ENCODE data around the gene BAIAP2L1. TPM values are rescaled to one million over a fixed set of nuclear protein-coding genes. Genes with fewer than 3 reads are reported as not detected.

BAIAP2L1 gene
- total and polyA plus RNA-seq, 2 donors (not counting 1 experiment from before 2014, with no cell fraction given) = 3.1 to 5.3 TPM

DNA sequence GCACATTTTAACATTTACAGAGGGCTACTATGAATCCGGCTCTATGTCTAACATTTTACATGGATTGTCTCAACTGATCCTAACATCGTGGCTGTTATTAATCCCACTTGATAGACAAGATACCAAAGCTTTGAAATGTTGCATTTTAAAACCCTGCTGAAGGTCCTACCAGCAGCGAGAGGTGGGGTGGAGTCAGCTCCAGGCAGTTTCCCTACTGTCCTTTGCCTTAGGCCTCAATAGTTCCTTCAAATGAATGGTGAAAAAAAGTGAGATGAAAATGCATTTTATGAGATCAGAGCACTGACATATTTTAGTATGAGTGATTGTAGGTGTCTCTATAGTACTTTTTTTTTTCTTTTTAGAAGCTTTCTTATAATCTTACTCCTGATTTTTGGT, 26.6 kb downstream of the BAIAP2L1 start:
- H3K4me3 ChIP-seq (replicated peaks in 1 of 4; ENCODE audit: control extremely low read depth in 1 of 4, insufficient read depth in 1 of 4, low read depth in 3 of 4, low read length in 4 of 4) = no peak overlapping the region
- H3K9me3 ChIP-seq (ENCODE audit: control insufficient read depth, insufficient read depth, low read depth, low read length) = no peaks in the 10 kb centered on the region
- no peaks in the 10 kb centered on the region for H3K4me1 ChIP-seq (ENCODE audit: control insufficient read depth, extremely low read depth, insufficient read depth, low read length)
- no peak overlapping the region for H3K27ac ChIP-seq (ENCODE audit: insufficient read depth, low read length)
- H4K20me1 ChIP-seq (ENCODE audit: control insufficient read depth, extremely low read depth, insufficient read depth, low read length) = no peaks in the 10 kb centered on the region
- no peak overlapping the region for H3K4me2 ChIP-seq (ENCODE audit: extremely low read depth, insufficient read depth, low read length)
- no peak for DNase-seq (ENCODE audit: low read depth in 2 of 2)
- no peak for TF ChIP-seq EZH2 (IDR thresholded peaks at IDR 0.05; ENCODE audit: low read length, missing control alignments)
- TF ChIP-seq CTCF (conservative IDR thresholded peaks at IDR 0.05 in 1 of 2, IDR thresholded peaks at IDR 0.05 in 1 of 2; ENCODE audit: low read depth in 1 of 2, low read length in 2 of 2) = no peak
- no peak overlapping the region for H3K9ac ChIP-seq (ENCODE audit: insufficient read depth, low read length)
- H2AFZ ChIP-seq (ENCODE audit: low read length) = no peak overlapping the region
- H3K79me2 ChIP-seq (ENCODE audit: control insufficient read depth, insufficient read depth, low read length) = no peaks in the 10 kb centered on the region
- H3K27me3 ChIP-seq (ENCODE audit: control insufficient read depth, insufficient read depth, low read length) = no peaks in the 10 kb centered on the region
- H3K36me3 ChIP-seq (ENCODE audit: control insufficient read depth, insufficient read depth, low read length) = no peaks in the 10 kb centered on the region

DNA sequence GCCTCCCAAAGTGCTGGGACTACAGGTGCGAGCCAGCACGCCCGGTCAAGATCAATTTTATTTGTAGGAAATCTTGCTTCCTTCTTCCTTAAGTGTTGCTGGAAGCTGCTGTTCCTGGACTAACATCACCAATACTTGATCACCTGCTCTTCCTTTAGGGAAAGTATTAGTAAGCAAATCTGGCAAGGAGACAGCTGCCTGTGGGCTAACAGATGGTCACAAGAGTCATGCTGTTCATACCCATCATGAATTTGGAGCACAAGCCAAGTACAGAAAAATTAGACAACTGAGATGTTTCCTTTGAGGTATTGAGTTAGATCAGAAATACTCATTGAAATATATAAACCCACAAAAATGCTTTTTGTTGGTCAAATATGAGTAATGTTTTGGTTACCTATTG, 27.9 kb downstream of the BAIAP2L1 start:
- no peaks in the 10 kb centered on the region for H3K79me2 ChIP-seq (ENCODE audit: control insufficient read depth, insufficient read depth, low read length)
- DNase-seq (ENCODE audit: low read depth in 2 of 2) = peak; percentile 60 to 95

GRCh38 chr7:98369726-98370125, 31.2 kb downstream of the BAIAP2L1 start:
- no peak overlapping the region for H3K9ac ChIP-seq (ENCODE audit: insufficient read depth, low read length)
- no peaks in the 10 kb centered on the region for H3K4me1 ChIP-seq (ENCODE audit: control insufficient read depth, extremely low read depth, insufficient read depth, low read length)
- TF ChIP-seq EZH2 (IDR thresholded peaks at IDR 0.05; ENCODE audit: low read length, missing control alignments) (no peak), CTCF (conservative IDR thresholded peaks at IDR 0.05 in 1 of 2, IDR thresholded peaks at IDR 0.05 in 1 of 2; ENCODE audit: low read depth in 1 of 2, low read length in 2 of 2) (no peak)
- no peaks in the 10 kb centered on the region for H3K79me2 ChIP-seq (ENCODE audit: control insufficient read depth, insufficient read depth, low read length)
- no peak overlapping the region for H3K27ac ChIP-seq (ENCODE audit: insufficient read depth, low read length)
- DNase-seq (ENCODE audit: low read depth in 2 of 2) = no peak
- H3K36me3 ChIP-seq (ENCODE audit: control insufficient read depth, insufficient read depth, low read length) = no peaks in the 10 kb centered on the region
- H3K27me3 ChIP-seq (ENCODE audit: control insufficient read depth, insufficient read depth, low read length) = no peaks in the 10 kb centered on the region
- H2AFZ ChIP-seq (ENCODE audit: low read length) = no peak overlapping the region
- H3K4me2 ChIP-seq (ENCODE audit: extremely low read depth, insufficient read depth, low read length) = no peak overlapping the region
- H3K9me3 ChIP-seq (ENCODE audit: control insufficient read depth, insufficient read depth, low read depth, low read length) = no peaks in the 10 kb centered on the region
- H3K4me3 ChIP-seq (replicated peaks in 1 of 4; ENCODE audit: control extremely low read depth in 1 of 4, insufficient read depth in 1 of 4, low read depth in 3 of 4, low read length in 4 of 4) = no peak overlapping the region
- H4K20me1 ChIP-seq (ENCODE audit: control insufficient read depth, extremely low read depth, insufficient read depth, low read length) = no peaks in the 10 kb centered on the region

More for the DNA sequence above, 27.9 kb downstream of the BAIAP2L1 start:
- Histone ChIP-seq H3K4me3 (replicated peaks in 1 of 4; ENCODE audit: control extremely low read depth in 1 of 4, insufficient read depth in 1 of 4, low read depth in 3 of 4, low read length in 4 of 4) (no peak overlapping the region), H3K9ac (ENCODE audit: insufficient read depth, low read length) (no peak overlapping the region), H3K4me1 (ENCODE audit: control insufficient read depth, extremely low read depth, insufficient read depth, low read length) (no peaks in the 10 kb centered on the region), H3K27me3 (ENCODE audit: control insufficient read depth, insufficient read depth, low read length) (no peaks in the 10 kb centered on the region), H3K4me2 (ENCODE audit: extremely low read depth, insufficient read depth, low read length) (no peak overlapping the region), H3K36me3 (ENCODE audit: control insufficient read depth, insufficient read depth, low read length) (no peaks in the 10 kb centered on the region), H4K20me1 (ENCODE audit: control insufficient read depth, extremely low read depth, insufficient read depth, low read length) (no peaks in the 10 kb centered on the region), H3K27ac (ENCODE audit: insufficient read depth, low read length) (no peak overlapping the region), H3K9me3 (ENCODE audit: control insufficient read depth, insufficient read depth, low read depth, low read length) (no peaks in the 10 kb centered on the region), H2AFZ (ENCODE audit: low read length) (no peak overlapping the region)
- no peak for TF ChIP-seq EZH2 (IDR thresholded peaks at IDR 0.05; ENCODE audit: low read length, missing control alignments)
